K562 (cell line): Measurements from ENCODE around the gene ATP6V1F. TPM values are rescaled to one million over a fixed set of nuclear protein-coding genes. Genes with fewer than 3 reads are reported as not detected.

Experiments used
- CHAMP1 ChIP-seq: fragments of 450-650 bp; IDR thresholded peaks from 2 replicates; pipeline ENCODE4 v1.6.1; 2016; ENCODE audit warnings: mild to moderate bottlenecking
- ETS2 ChIP-seq: IDR thresholded peaks from 2 replicates; pipeline ENCODE4 v1.6.1; 2016; ENCODE audit warnings: borderline replicate concordance, missing genetic modification characterization, mild to moderate bottlenecking, moderate library complexity, missing compliant biosample characterization; ENCODE audit not compliant: poor library complexity, severe bottlenecking
- KDM4B ChIP-seq, 2 experiments: fragments of 450-650 bp in 1 of 2; sonication (generic) in 1 of 2; IDR thresholded peaks; 2 replicates each; pipeline ENCODE4 v1.6.1; 2016 to 2017; ENCODE audit warnings: borderline replicate concordance in 2 of 2, antibody characterized with exemption in 1 of 2, low read depth in 1 of 2, mild to moderate bottlenecking in 1 of 2
- MBD1 ChIP-seq: fragments of 250-450 bp; sonication (Bioruptor Pico); IDR thresholded peaks from 2 replicates; pipeline ENCODE4 v1.8.0; 2022; ENCODE audit warnings: inconsistent platforms
- NCOA1 ChIP-seq: fragments of 450-650 bp; IDR thresholded peaks from 2 replicates; pipeline ENCODE4 v1.6.1; 2016; ENCODE audit warnings: low read depth
- PCBP2 ChIP-seq: fragments of 200-400 bp; formaldehyde crosslinking; IDR thresholded peaks from 2 replicates; pipeline ENCODE4 v1.6.1; 2018; ENCODE audit warnings: low read length, low read depth, mild to moderate bottlenecking, moderate library complexity; ENCODE audit not compliant: poor library complexity, severe bottlenecking
- ZBTB40 ChIP-seq, 2 experiments: fragments of 450-650 bp in 1 of 2; sonication (generic) in 1 of 2; formaldehyde crosslinking in 1 of 2; IDR thresholded peaks; 2 replicates each; pipeline versions ENCODE4 v1.7.1 to v1.9.0; 2016 to 2022; ENCODE audit warnings: inconsistent platforms in 1 of 2, mild to moderate bottlenecking in 1 of 2, missing genetic modification reagents in 1 of 2
- ZNF263 ChIP-seq: sonication (generic); formaldehyde crosslinking; IDR thresholded peaks from 2 replicates; pipeline ENCODE4 v1.8.0; 2022; ENCODE audit warnings: mild to moderate bottlenecking, missing genetic modification reagents, borderline replicate concordance
- polyA plus RNA-seq, 8 experiments: library from polyadenylated mRNA; depleted of rRNA in 4 of 8; stranded (reverse) in 5 of 8; unstranded in 3 of 8; fragments of >200 nt; fragmentation: Nextera tagmentation in 2 of 8; fragmentation: Illumina TruSeq in 1 of 8; extraction: Ambion mirVana in 2 of 8; extraction: Trizol in 1 of 8; gene quantifications; 2 replicates each; pipeline versions ENCODE4 v1.2.1 to v1.2.3, GENCODE V29; 2011 to 2014; ENCODE audit warnings: inconsistent platforms in 1 of 8, missing spikeins in 1 of 8
- total RNA-seq, 7 experiments: library from RNA; depleted of rRNA in 6 of 7; stranded (reverse); fragments of >200 nt in 6 of 7; fragmentation: Illumina TruSeq in 2 of 7; extraction: Trizol in 2 of 7; gene quantifications; 2 replicates each; pipeline versions ENCODE4 v1.2.1 to v1.2.3, GENCODE V29; 2011 to 2021; ENCODE audit warnings: low replicate concordance in 1 of 7

ATP6V1F gene
- total and polyA plus RNA-seq, 9 of the 15 experiments (the other 6 are each of a cell fraction or from before 2014, with no cell fraction given): 206 to 1,123 (median 542) TPM

- TF ChIP-seq ZBTB40 (IDR thresholded peaks at IDR 0.05) (no peak), ZBTB40 (CRISPR knock-in tag; IDR thresholded peaks at IDR 0.05) (no peak), MBD1 (CRISPR knock-in tag) (no peak), CHAMP1 (no peak), ETS2 (tag) (no peak), KDM4B (IDR thresholded peaks at IDR 0.05; ENCODE audit: borderline replicate concordance in 2 of 2, low read depth in 1 of 2) (no peak), NCOA1 (no peak), ZNF263 (CRISPR knock-in tag) (peak; percentile 64; the same call in 1 of the 2 replicates), PCBP2 (no peak)
Measured at GRCh38 chr7:128904381-128905197, 41.9 kb downstream of the ATP6V1F start (continued).
